HG03025 (cell line): ENCODE data around the gene DENND1C.
"Not testable (repeated sequence)": the region's sequence is repeated elsewhere in the genome, so short reads cannot be mapped to it uniquely, and the experiment has no call there.

Experiments used
- ATAC-seq: cut with Tn5 transposase; IDR thresholded peaks from one replicate; pipeline ENCODE4 v1.9.1; 2021; ENCODE audit warnings: mild to moderate bottlenecking, moderate library complexity; ENCODE audit not compliant: unreplicated experiment, low FRiP score

The DENND1C gene

GRCh38 chr19:6458695-6459261 lies 22.8 kb downstream of the DENND1C start:
- ATAC-seq = no peak

GRCh38 chr19:6457958-6458694 lies 23.5 kb downstream of the DENND1C start:
- no peak for ATAC-seq

GRCh38 chr19:6455924-6456323 lies 25.7 kb downstream of the DENND1C start:
- ATAC-seq = no peak

DNA sequence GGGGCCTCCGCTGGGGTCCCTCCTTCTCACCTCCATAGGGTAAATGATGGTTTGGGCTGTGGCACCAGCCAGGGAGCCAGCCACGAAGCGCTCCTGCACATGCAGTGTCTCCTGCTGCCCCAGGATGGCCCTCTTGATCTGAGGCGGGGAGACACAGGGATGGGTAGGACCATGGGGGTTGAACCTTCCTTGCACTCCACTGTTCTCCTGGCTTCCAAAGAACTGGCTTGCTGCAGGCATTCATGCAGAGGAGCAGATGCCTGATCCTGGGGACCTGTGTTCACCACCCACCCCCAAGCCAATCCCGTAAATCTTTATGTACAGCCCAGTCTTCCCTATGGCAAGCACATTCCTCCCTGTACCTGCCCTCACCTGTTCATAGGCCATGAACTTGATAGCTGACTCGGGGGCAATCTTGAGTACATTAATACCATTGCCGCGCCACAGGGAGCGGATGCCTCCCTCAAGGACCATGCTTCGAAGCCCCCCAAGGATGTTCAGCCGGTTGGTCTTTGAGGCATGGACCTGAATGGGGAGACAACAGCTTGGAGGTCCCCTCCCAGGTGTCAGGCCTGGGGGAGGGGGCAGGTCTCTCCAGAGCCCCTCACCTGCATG lies 27.5 kb downstream of the DENND1C start:
- no peak for ATAC-seq

- no peak for ATAC-seq
Measured at GRCh38 chr19:6452899-6453298, 28.7 kb downstream of the DENND1C start.

DNA sequence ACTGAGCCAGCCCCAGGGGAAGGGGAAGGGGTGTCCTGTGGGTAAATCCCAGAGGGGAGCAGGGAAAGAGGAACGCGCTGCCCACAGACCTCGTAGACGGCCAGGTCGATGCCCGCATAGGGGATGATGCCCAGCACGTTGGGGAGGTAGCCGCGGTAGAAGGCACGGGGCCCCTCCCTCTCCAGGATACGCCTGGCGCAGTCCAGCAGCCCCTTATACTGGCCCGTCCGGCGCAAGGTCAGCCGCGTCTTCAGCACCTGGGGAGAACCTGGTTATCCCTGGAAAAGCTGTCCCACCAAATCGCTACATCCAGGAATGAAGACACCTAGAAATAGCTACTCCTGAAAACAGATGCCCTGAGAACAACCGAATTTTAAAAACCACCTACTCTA lies 29.4 kb downstream of the DENND1C start:
- ATAC-seq = no peak

DNA sequence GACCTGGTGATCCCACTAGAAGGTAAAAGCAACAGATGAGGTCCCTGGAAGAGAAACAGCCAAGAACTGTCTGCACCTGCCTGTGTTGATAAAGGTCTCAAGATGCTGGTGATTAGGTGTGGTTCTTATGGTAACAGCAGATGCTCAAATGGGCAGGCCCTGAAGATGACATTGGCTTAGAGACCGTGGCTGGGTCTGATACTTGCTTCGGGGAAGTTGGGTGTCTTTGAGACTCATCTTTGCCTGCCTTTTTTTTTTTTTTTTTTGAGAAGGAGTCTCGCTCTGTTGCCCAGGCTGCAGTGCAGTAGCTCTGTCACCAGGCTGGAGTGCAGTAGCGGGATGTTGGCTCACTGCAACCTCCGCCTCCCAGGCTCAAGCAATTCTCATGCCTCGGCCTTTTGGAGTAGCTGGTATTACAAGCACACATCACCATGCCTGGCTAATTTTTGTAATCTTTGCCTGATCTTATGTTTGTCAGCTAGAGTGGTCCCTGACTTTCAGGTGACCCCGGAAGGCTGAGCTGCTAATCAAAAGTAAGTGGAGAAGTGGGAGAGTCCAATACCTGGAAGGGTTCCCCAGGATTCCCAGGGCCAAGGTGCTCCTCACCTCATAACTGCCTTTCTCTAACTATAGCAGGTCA lies 29.9 kb downstream of the DENND1C start:
- no peak for ATAC-seq

DNA sequence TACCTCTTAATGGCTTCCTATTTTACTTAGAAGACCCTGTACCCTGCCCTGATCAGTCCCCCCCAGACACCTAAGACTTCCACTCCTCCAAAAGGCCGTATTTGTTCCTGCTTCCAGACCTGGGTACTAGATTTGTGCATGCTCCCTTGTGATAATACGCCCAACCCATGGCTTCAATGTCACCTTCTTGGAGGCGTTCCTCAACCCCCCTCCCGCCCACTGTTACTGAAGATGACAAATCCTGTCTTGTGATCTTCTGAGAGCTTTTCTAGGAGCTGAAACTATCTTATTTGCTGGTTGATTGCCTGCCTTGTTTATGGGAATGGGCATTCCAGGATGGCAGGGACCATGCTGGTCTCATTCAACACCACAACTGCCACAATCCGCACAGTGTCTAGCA lies 31.4 kb downstream of the DENND1C start:
- no peak for ATAC-seq

DNA sequence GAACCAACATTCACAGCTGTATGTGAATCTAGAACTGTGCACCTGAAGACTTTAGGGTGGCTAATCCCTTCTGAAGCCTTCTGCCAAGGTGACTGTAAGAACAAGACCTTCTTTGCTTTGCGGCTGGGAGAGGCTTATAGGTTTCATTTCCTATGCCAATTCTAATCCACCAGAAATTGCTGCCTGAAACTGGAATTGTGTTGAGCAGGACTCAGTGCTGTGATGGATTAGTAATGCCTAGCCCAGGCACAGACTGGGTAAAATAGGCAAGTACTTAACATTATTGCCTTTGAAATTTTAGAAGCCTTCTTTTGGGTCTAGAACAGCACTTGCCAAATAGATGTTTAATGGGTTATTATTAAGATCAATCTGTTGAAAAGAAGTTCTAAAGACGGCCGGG lies 33.5 kb downstream of the DENND1C start:
- no peak for ATAC-seq

GRCh38 chr19:6446452-6446851 lies 35.1 kb downstream of the DENND1C start:
- no peak for ATAC-seq

DNA sequence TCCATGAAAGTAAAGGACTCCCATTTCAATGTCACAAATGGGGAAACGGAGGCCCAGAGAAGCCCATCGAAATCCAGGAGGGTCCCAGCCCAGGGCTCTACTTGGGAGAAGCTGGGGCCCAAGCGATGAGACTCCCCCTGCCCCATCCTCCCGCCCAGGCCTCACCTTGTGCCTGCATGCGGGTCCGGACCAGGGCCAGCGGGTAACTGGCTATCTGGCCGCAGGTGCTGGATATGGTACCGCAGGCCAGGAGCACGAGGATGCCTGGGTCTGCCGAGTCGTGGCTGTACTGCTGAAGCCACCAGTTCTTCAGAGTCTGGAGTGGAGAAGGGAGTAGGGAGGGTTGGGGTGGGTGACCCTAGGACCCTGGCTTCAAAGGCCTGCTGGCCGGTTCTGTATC lies 37.6 kb downstream of the DENND1C start:
- ATAC-seq = no peak

DNA sequence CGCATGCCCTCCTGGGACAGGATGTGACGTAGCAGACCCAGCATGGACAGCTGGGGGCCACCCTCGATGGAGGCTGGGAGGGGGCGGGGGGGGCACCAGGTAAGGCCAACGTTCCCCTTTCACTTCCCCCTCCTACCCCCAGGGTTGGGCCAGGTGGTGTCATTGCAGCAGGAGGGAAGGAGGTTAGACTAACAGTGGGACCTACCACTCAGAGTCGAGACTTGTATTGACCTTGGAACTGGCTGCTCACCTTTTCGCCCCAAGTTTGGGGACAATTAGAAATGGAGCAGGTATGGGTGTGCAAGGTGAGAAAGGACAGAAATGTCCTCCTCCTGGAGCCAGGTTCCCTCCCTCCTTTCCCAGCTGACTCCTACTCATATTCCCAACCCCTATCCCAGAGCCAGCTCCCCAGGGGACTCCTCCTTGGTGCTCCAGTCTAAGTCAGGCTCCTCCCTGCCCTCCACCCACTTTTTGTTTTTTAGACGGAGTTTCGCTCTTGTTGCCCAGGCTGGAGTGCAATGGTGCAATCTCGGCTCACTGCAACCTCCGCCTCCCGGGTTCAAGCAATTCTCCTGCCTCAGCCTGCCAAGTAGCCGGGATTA lies 39.4 kb downstream of the DENND1C start:
- no peak for ATAC-seq

GRCh38 chr19:6440905-6441304 lies 40.7 kb downstream of the DENND1C start:
- ATAC-seq = no peak

- ATAC-seq = no peak
Measured at GRCh38 chr19:6439743-6440142, 41.8 kb downstream of the DENND1C start.

DNA sequence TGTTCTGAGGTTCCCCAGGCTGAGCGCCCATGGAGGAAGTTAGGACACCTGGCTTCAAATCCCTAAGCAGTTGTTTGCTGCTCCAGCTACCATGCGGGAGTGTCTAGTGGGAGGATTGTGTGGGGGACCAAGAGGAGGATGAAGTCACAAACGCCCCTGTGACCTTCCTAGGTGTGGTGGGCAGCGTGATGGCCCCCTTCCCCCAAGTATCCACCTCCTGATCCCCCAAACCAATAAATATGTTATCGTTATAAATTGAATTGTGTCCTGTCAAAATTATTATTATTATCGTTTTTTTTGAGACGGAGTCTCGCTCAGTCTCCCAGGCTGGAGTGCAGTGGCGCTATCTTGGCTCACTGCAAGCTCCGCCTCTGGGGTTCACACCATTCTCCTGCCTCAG lies 47.9 kb downstream of the DENND1C start, which contains the start of gene SLC25A41:
Gene SLC25A41 (minus strand): TSS at position 101 of the 400 bp plus-strand sequence. CDS start 70 bp downstream, at position 31.
- no peak for ATAC-seq

DNA sequence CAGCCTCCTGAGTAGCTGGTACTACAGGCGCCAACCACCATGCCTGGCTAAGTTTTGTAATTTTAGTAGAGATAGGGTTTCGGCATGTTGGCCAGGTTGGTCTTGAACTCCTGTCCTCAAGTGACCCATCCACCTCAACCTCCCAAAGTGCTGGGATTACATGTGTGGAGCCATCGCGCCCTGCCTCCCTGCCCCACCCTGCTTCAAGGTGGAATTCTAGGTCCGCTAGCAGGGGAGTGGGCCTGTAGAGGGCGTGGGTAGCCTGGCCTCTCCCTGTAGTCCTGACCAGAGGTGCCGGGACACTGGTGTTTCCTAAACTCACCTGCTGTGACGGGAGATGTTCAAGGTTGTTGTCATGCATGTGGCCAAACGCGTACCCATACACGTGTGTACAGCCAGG lies 48.4 kb downstream of the DENND1C start:
- no peak for ATAC-seq

GRCh38 chr19:6431891-6432290 lies 49.7 kb downstream of the DENND1C start:
- ATAC-seq = no peak

GRCh38 chr19:6429419-6430221 lies 52.0 kb downstream of the DENND1C start:
- no peak for ATAC-seq

- ATAC-seq = not testable (repeated sequence)
Measured at GRCh38 chr19:6428692-6429418, 52.7 kb downstream of the DENND1C start.

GRCh38 chr19:6427131-6427530 lies 54.5 kb downstream of the DENND1C start:
- ATAC-seq = no peak
